Raji (cell line): ENCODE measurements around the gene SLC30A2.

ENCODE experiments used
- POLR2A ChIP-seq: IDR thresholded peaks from 2 replicates; pipeline ENCODE4 v1.6.1; 2011; ENCODE audit warnings: low read depth, low read length, control low read depth; ENCODE audit not compliant: insufficient read depth

Gene SLC30A2

GRCh38 chr1:26023009-26023408 is 22.9 kb downstream of the SLC30A2 start:
- no peak for TF ChIP-seq POLR2A

DNA sequence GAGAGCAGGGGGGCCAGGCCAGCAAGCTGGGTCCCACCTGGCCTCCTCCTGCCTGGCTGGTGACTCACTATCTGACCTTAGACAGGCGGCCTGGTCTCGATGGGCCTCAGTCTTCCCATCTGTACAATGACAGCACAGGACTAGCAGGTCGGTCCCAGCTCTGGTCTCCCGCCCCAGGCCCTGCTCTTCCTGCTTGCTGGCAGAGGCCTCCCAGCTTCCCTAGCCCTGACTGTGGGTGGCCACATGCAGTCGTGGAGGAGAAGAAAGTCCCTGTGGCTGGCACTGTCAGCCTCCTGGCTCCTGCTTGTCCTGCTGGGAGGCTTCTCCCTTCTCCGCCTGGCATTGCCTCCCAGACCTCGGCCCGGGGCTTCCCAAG is 23.5 kb downstream of the SLC30A2 start:
- no peak for TF ChIP-seq POLR2A

GRCh38 chr1:26021647-26022403 is 24.1 kb downstream of the SLC30A2 start, which contains the start of gene EXTL1:
EXTL1 (plus strand) TSS chr1:26021775; CDS start chr1:26022647, 872 bp downstream.
- TF ChIP-seq POLR2A = no peak

- TF ChIP-seq POLR2A = no peak
Measured at GRCh38 chr1:26020941-26021646, 24.8 kb downstream of the SLC30A2 start.

- no peak for TF ChIP-seq POLR2A
Measured at GRCh38 chr1:26020330-26020768, 25.6 kb downstream of the SLC30A2 start.

DNA sequence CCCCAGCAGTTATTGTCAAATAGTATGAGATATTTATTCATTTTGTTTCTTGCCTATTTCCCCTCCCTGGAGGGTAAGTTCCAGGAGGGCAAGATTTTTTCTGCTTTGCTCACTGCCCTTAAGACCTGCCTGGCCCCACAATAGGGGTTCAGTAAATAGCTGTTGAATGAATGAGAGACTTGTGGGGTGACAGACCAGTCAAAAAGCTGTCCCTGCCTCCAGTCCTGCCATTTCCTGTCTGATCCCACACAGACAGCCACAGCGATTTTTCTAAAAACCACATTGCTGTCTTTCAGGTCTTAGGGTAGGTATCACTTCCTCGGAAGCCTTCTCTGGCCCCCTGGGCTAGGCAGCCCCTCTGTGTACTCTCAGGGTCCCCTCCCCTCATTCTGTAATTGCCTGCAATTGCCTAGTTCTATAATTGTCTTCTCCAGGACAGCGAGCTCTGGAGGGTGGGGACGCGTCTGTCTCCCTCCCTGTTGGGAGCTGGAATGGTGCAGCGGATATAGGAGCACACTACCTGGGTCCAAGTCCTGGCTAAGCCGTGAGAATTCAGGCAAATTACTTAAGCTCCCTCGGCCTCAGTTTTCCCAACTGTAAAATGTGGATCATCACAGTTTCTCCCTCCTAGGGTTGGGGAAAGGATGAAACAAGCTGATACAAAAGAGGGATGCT is 26.1 kb downstream of the SLC30A2 start:
- TF ChIP-seq POLR2A = no peak

- TF ChIP-seq POLR2A = no peak
Measured at GRCh38 chr1:26017606-26018005, 28.3 kb downstream of the SLC30A2 start.

DNA sequence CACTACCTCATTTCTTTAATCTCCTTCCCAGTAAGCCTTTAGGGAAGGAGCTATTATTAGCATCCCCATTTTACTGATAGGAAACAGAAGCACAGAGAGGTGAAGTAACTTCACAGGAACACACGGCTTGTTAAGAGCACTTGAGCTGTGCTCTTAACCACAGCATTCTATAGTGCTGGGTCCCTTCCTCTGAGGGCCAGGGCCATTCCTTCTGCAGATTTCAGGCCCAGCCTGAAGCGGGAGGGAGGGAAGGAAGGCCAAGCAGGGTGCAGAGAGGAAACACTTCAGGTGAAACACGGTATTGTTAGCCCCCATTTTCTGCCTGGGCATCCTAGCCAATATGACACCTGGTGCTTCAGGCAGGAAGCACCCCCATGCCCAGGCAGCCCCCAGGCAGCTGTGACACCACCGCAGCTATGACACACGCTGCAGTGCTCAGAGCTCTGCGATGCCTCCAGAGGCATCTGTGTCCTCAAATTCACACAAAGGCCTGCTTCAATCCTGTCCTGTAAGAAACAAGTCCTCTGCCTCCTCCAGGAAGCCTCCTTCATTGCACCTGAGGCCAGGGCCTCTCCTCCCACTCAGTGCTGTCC is 28.9 kb downstream of the SLC30A2 start:
- TF ChIP-seq POLR2A = no peak

GRCh38 chr1:26016258-26016952 is 29.5 kb downstream of the SLC30A2 start:
- no peak for TF ChIP-seq POLR2A

DNA sequence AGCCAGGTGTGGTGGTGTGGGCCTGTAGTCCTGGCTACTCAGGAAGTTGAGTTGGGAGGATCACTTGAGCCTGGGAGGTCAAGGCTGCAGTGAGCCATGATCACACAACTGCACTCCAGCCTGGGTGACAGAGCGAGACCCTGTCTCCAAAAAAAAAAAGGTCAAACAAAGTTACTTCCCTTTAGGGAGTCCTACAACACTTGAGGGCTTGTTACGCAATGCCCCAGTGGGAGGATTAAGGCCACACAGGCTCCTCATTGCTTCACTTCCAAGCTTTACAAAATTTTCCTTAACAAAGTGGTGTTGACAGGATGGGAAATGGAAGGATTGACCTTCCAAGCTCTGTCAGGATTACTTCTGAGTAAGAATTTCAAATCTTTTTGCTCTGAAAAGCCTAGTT is 30.6 kb downstream of the SLC30A2 start:
- TF ChIP-seq POLR2A = no peak

DNA sequence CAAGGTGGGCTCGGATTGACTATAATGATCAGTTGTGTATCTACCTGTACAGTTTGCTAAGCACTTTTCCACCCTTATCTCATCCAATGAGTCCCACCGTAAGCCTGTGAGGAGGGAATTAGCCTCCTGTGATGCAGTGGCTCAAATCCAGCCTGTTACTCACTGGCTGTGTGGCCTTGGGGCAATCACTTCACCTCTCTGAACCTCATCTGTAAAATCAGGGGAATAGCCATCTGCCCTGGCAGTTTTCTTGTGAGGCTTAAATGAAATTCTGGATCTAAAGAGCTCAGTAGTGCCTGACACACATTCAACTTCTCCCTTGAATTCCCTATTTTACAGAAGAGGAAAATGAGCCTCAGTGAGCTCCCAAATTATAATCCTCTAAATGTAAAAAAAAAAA is 31.7 kb downstream of the SLC30A2 start:
- no peak for TF ChIP-seq POLR2A

- TF ChIP-seq POLR2A = no peak
Measured at GRCh38 chr1:26012864-26013263, 33.1 kb downstream of the SLC30A2 start.

DNA sequence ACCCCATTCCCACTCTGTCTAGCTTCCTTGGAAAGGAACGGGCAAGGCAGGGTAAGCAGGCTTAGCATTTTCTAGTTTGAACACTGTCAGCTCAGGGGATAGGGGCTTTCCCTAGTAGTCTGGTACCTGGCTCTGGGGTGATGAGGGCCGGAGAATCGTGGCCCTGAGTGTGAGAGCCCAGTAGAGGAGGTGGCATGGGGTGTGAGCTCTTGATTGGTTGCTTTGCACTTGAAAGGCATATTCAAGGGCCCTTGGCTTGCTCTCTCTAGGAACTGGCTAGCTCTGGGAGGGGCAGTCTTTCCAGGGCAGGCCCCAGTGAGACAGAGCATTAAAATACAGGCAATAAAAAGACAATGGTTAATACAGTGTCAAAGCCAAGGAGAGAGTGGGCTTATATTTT is 35.1 kb downstream of the SLC30A2 start:
- TF ChIP-seq POLR2A = no peak

DNA sequence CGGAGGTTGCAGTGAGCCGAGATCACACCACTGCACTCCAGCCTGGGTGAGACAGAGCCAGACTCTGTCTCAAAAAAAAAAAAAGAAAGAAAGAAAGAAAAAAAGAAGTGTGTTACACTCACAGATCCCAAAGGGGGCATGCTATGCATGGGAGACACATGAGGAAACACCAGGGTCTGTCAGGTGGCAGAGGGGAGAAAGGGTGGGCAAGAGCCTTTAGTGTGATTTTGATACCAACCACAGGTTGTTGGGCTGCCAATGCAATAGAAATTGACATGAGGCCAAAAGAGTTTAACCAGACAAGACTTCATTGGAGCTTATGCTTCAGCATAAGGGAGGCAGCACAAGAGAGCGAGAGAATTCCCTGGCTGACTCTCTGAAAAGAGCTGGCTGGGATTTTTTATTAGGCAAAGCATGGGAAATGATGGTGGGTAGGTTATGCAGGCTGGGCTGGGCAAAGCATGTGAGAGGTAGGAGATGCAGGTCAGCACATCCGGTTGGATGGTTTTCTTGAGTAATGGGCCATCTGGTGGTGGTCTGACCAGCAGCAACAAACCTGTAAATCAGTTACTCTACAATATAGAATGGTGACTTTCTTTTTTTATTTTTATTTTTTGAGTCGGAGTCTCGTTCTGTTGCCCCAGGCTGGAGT is 36.0 kb downstream of the SLC30A2 start:
- no peak for TF ChIP-seq POLR2A

DNA sequence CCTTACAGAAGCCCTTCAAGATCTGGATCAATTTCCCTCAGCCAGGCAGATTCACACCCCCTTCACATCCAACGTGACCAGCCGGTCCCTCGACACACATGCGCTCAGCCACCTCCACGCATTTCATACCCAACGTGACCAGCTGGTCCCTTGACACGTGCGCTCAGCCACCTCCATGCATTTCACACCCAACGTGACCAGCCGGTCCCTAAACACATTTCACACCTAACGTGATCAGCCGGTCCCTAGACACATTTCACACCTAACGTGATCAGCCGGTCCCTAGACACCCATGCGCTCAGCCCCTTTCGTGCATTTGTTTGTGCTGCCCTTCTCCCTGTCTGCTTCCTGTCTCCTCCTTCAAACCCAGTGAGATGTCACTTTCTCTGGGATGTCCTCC is 39.2 kb downstream of the SLC30A2 start:
- no peak for TF ChIP-seq POLR2A
